ENCODE measurements around the gene ARPP19.
A peak's percentile ranks its signal among the peaks of the same experiment; 100 is the strongest.
"Not testable (repeated sequence)": the region's sequence is repeated elsewhere in the genome, so short reads cannot be mapped to it uniquely, and the experiment has no call there.

ARPP19 gene

GRCh38 chr15:52551186-52551585 is 17.6 kb downstream of the ARPP19 start:
- not testable (repeated sequence) for DNase-seq (ENCODE audit: low spot score)

- DNase-seq (ENCODE audit: low spot score) = no peak
These were observed 22.6 kb downstream of the ARPP19 start for GRCh38 chr15:52546031-52546751.

- no peak for DNase-seq (ENCODE audit: low spot score)
These were observed 28.3 kb downstream of the ARPP19 start for GRCh38 chr15:52540374-52541012.

GRCh38 chr15:52537459-52537858 is 31.4 kb downstream of the ARPP19 start:
- no peak for DNase-seq (ENCODE audit: low spot score)

- no peak for DNase-seq (ENCODE audit: low spot score)
These were observed 36.4 kb downstream of the ARPP19 start for GRCh38 chr15:52532427-52532826.

GRCh38 chr15:52529940-52530339 is 38.9 kb downstream of the ARPP19 start:
- no peak for DNase-seq (ENCODE audit: low spot score)

GRCh38 chr15:52529341-52529924 is 39.4 kb downstream of the ARPP19 start:
- no peak for DNase-seq (ENCODE audit: low spot score)

- DNase-seq (ENCODE audit: low spot score) = peak; percentile 12
These were observed 40.1 kb downstream of the ARPP19 start, which contains the start of gene MYO5A for GRCh38 chr15:52528564-52529340. Gene MYO5A, minus strand, starts transcription at chr15:52528880. Its CDS starts 74 bp downstream, at chr15:52528806.

GRCh38 chr15:52527911-52528563 is 40.8 kb downstream of the ARPP19 start:
- no peak for DNase-seq (ENCODE audit: low spot score)

- no peak for DNase-seq (ENCODE audit: low spot score)
These were observed 41.5 kb downstream of the ARPP19 start for GRCh38 chr15:52527196-52527910.

GRCh38 chr15:52524223-52525136 is 44.4 kb downstream of the ARPP19 start:
- no peak for DNase-seq (ENCODE audit: low spot score)

GRCh38 chr15:52523647-52524046 is 45.2 kb downstream of the ARPP19 start:
- DNase-seq (ENCODE audit: low spot score) = no peak

GRCh38 chr15:52523192-52523591 is 45.6 kb downstream of the ARPP19 start:
- DNase-seq (ENCODE audit: low spot score) = no peak

- DNase-seq (ENCODE audit: low spot score) = no peak
These were observed 47.1 kb downstream of the ARPP19 start for GRCh38 chr15:52521682-52522081.

GRCh38 chr15:52520421-52520820 is 48.4 kb downstream of the ARPP19 start:
- no peak for DNase-seq (ENCODE audit: low spot score)

GRCh38 chr15:52518487-52519371 is 50.1 kb downstream of the ARPP19 start:
- no peak for DNase-seq (ENCODE audit: low spot score)

- DNase-seq (ENCODE audit: low spot score) = no peak
These were observed 51.8 kb downstream of the ARPP19 start for GRCh38 chr15:52517014-52517413.

- DNase-seq (ENCODE audit: low spot score) = no peak
These were observed 53.5 kb downstream of the ARPP19 start for GRCh38 chr15:52515343-52515742.

- DNase-seq (ENCODE audit: low spot score) = no peak
These were observed 54.3 kb downstream of the ARPP19 start for GRCh38 chr15:52514482-52514881.
